K562 (cell line): ENCODE results near the gene MAST1. TPM values are rescaled to one million over a fixed set of nuclear protein-coding genes. Genes with fewer than 3 reads are reported as not detected.

Source experiments
- CEBPZ ChIP-seq: fragments of 150-350 bp; IDR thresholded peaks from 2 replicates; pipeline ENCODE4 v1.6.1; 2014; ENCODE audit warnings: low read depth, mild to moderate bottlenecking, low read length, borderline replicate concordance
- HNRNPLL ChIP-seq: fragments of 200-400 bp; formaldehyde crosslinking; IDR thresholded peaks from 2 replicates; pipeline ENCODE4 v1.6.1; 2017; ENCODE audit warnings: low read length, low read depth, mild to moderate bottlenecking; ENCODE audit not compliant: poor library complexity, severe bottlenecking
- OTX1 ChIP-seq: fragments of 450-650 bp; formaldehyde crosslinking; IDR thresholded peaks from 2 replicates; pipeline ENCODE4 v1.4.0; 2022; ENCODE audit warnings: mild to moderate bottlenecking
- PREB ChIP-seq: sonication (generic); formaldehyde crosslinking; IDR thresholded peaks from 2 replicates; pipeline ENCODE4 v1.8.1; 2023; ENCODE audit warnings: mild to moderate bottlenecking, missing genetic modification reagents
- RREB1 ChIP-seq: fragments of 250-450 bp; sonication (Bioruptor Pico); IDR thresholded peaks from 2 replicates; pipeline ENCODE4 v1.4.0; 2020
- SIX5 ChIP-seq, 2 experiments: IDR thresholded peaks; 2 replicates each; pipeline ENCODE4 v1.6.1; 2011; ENCODE audit warnings: low read length in 2 of 2, borderline replicate concordance in 1 of 2, low read depth in 1 of 2, mild to moderate bottlenecking in 1 of 2, moderate library complexity in 1 of 2; ENCODE audit not compliant: insufficient read depth in 1 of 2
- TBP ChIP-seq: optimal IDR thresholded peaks from 2 replicates; pipeline ENCODE3; 2011; ENCODE audit warnings: low read depth, low read length, improper control_type of control experiment
- TRIM28 ChIP-seq: fragments of 450-650 bp; IDR thresholded peaks from 2 replicates; pipeline ENCODE4 v1.6.1; 2017
- ZBTB2 ChIP-seq: fragments of 450-650 bp; IDR thresholded peaks from 2 replicates; pipeline ENCODE4 v1.6.1; 2016; ENCODE audit warnings: antibody characterized with exemption
- ZBTB7A ChIP-seq: IDR thresholded peaks from 2 replicates; pipeline ENCODE4 v1.6.1; 2011; ENCODE audit warnings: low read depth, mild to moderate bottlenecking, low read length, moderate library complexity, borderline replicate concordance; ENCODE audit not compliant: control insufficient read depth
- ZFP91 ChIP-seq: sonication (generic); formaldehyde crosslinking; IDR thresholded peaks from 2 replicates; pipeline ENCODE4 v1.8.0; 2022; ENCODE audit warnings: mild to moderate bottlenecking, missing genetic modification reagents
- ZNF77 ChIP-seq: fragments of 250-450 bp; sonication (Bioruptor Pico); IDR thresholded peaks from 2 replicates; pipeline ENCODE4 v1.5.0; 2020
- polyA plus RNA-seq, 8 experiments: library from polyadenylated mRNA; depleted of rRNA in 4 of 8; stranded (reverse) in 5 of 8; unstranded in 3 of 8; fragments of >200 nt; fragmentation: Nextera tagmentation in 2 of 8; fragmentation: Illumina TruSeq in 1 of 8; extraction: Ambion mirVana in 2 of 8; extraction: Trizol in 1 of 8; gene quantifications; 2 replicates each; pipeline versions ENCODE4 v1.2.1 to v1.2.3, GENCODE V29; 2011 to 2014; ENCODE audit warnings: inconsistent platforms in 1 of 8, missing spikeins in 1 of 8
- total RNA-seq, 7 experiments: library from RNA; depleted of rRNA in 6 of 7; stranded (reverse); fragments of >200 nt in 6 of 7; fragmentation: Illumina TruSeq in 2 of 7; extraction: Trizol in 2 of 7; gene quantifications; 2 replicates each; pipeline versions ENCODE4 v1.2.1 to v1.2.3, GENCODE V29; 2011 to 2021; ENCODE audit warnings: low replicate concordance in 1 of 7

The MAST1 gene
- total and polyA plus RNA-seq, 9 of the 15 experiments (the other 6 are each of a cell fraction or from before 2014, with no cell fraction given): 0.48 to 10.3 (median 3.9) TPM

- TF ChIP-seq OTX1 (CRISPR knock-in tag): no peak
- no peak for TF ChIP-seq TRIM28
- TF ChIP-seq TBP: peak; percentile 52
- TF ChIP-seq HNRNPLL: peak; percentile 68
- no peak for TF ChIP-seq RREB1
- no peak for TF ChIP-seq SIX5 (IDR thresholded peaks at IDR 0.05; ENCODE audit: borderline replicate concordance in 1 of 2, insufficient read depth in 1 of 2, low read depth in 1 of 2, low read length in 2 of 2)
- TF ChIP-seq ZNF77 (CRISPR knock-in tag): no peak
- TF ChIP-seq ZBTB2: 0 out of 2 replicates have a peak, but pooled peaks have one; percentile 21
- no peak for TF ChIP-seq ZFP91 (CRISPR knock-in tag)
- no peak for TF ChIP-seq ZBTB7A
- 0 out of 2 replicates have a peak, but pooled peaks have one; percentile 13 for TF ChIP-seq CEBPZ
- no peak for TF ChIP-seq PREB (CRISPR knock-in tag)
These were observed 52.7 kb downstream of the MAST1 start, which contains the start of gene GCDH (continued) for GRCh38 chr19:12890787-12891552.
